ENCODE measurements around the gene BCL7C. TPM values are rescaled to one million over a fixed set of nuclear protein-coding genes. Genes with fewer than 3 reads are reported as not detected.

Gene BCL7C
- total and polyA plus RNA-seq, 10 of the 15 experiments (the other 5 are each of a cell fraction or from before 2014, with no cell fraction given), result 1.1 to 30.5 (median 13.7) TPM

- intact Hi-C loops (cut with micrococcal nuclease; ENCODE audit: unreplicated experiment) (no loop called here), in situ Hi-C loops (cut with MboI) (no loop called here)
- ATAC-seq, result no peak
- Histone ChIP-seq H3K9me3 (replicated peaks; ENCODE audit: control insufficient read depth, insufficient read depth, low read length) (peaks cover 2% of the 10 kb centered on the region; the same call in 2 of the 3 replicates), H3K27me3 (replicated peaks in 1 of 2; ENCODE audit: control insufficient read depth in 2 of 2, insufficient read depth in 2 of 2, low read length in 1 of 2) (no peaks in the 10 kb centered on the region), H3K36me3 (ENCODE audit: control insufficient read depth in 2 of 2, insufficient read depth in 2 of 2, low read length in 1 of 2) (no peaks in the 10 kb centered on the region), H4K20me1 (ENCODE audit: control insufficient read depth, insufficient read depth) (no peaks in the 10 kb centered on the region; the same call in 1 of the 2 replicates), H3K9ac (ENCODE audit: control insufficient read depth, insufficient read depth, low read length) (no peak overlapping the region), H2AFZ (ENCODE audit: control insufficient read depth, low read depth, low read length) (peak overlapping the region; percentile 91), H3K79me2 (ENCODE audit: control insufficient read depth, insufficient read depth, low read length) (no peaks in the 10 kb centered on the region), H3K4me1 (ENCODE audit: control insufficient read depth, insufficient read depth, low read length) (peaks cover 24% of the 10 kb centered on the region), H3K4me2 (ENCODE audit: control insufficient read depth, insufficient read depth) (no peak overlapping the region), H3K4me3 (no peak overlapping the region), H3K27ac (ENCODE audit: control insufficient read depth, insufficient read depth) (peak overlapping the region; percentile 39)
- no peak for DNase-seq (ENCODE audit: low read depth, low spot score)
- no TSS peak for BruUV-seq (replicated peaks)
- 77% methylated on average over 3 of the region's 4 CpGs for WGBS (ENCODE audit: insufficient coverage, insufficient replicate concordance, low lambda C conversion rate, missing lambda C conversion rate)
- RAD21 ChIA-PET (ENCODE audit: unreplicated experiment), result interaction anchor here (4.0 kb wide), 1 partner anchor 59 kb away, joined by 88 read pairs; no protein-coding TSS in a partner anchor
- SMC1A ChIA-PET (ENCODE audit: uncharacterized antibody, unreplicated experiment), result interaction anchor here (1.3 to 8.8 kb wide), 2 partner anchors 14 to 59 kb away, joined by 3 to 146 read pairs; no protein-coding TSS in a partner anchor
- CTCF ChIA-PET, result interaction anchor here (1.0 to 7.5 kb wide), 4 partner anchors 11 to 89 kb away, joined by 4 to 174 read pairs (median 12); no protein-coding TSS in a partner anchor
- no peak for FAIRE-seq
- TF ChIP-seq RELB (IDR thresholded peaks at IDR 0.05; ENCODE audit: low read depth) (no peak), ETV6 (conservative IDR thresholded peaks at IDR 0.05 in 1 of 2, IDR thresholded peaks at IDR 0.05 in 1 of 2; ENCODE audit: borderline replicate concordance in 1 of 2, low read depth in 1 of 2) (0 out of 4 replicates have a peak, but pooled peaks of 1 of the 2 experiments have one; percentile 20), GABPA (IDR thresholded peaks at IDR 0.05; ENCODE audit: low read depth) (0 out of 2 replicates have a peak, but pooled peaks have one; percentile 44)
- POLR2A ChIA-PET, result interaction anchor here (2.7 kb wide), 1 partner anchor 59 kb away, joined by 13 read pairs; no protein-coding TSS in a partner anchor
These were observed 9.7 kb upstream of the BCL7C start for GRCh38 chr16:30903596-30903995.

All from GM12878 (cell line).